ENCODE results near the gene GPR179. TPM values are rescaled to one million over a fixed set of nuclear protein-coding genes. Genes with fewer than 3 reads are reported as not detected.
A peak's percentile ranks its signal among the peaks of the same experiment; 100 is the strongest.

GPR179 gene
- total RNA-seq, 1 experiment from 2014 or later, result not detected

GRCh38 chr17:38350035-38350434 lies 6.3 kb upstream of the GPR179 start:
- Histone ChIP-seq H3T11ph (ENCODE audit: low read length) (no peak overlapping the region), H3K4me2 (ENCODE audit: insufficient read depth, insufficient read length, low read length) (no peak overlapping the region), H4K8ac (replicated peaks; ENCODE audit: insufficient read length, low read depth, low read length) (no peak overlapping the region), H3K4ac (ENCODE audit: low read depth, low read length) (no peak overlapping the region), H2BK5ac (ENCODE audit: insufficient read length, low read length) (no peak overlapping the region), H3K18ac (ENCODE audit: insufficient read length, low read depth, low read length) (no peak overlapping the region), H3K9ac (ENCODE audit: extremely low read depth, insufficient read length, low read length) (no peak overlapping the region), H3K79me1 (ENCODE audit: insufficient read depth, low read depth, low read length, poor library complexity, severe bottlenecking) (peaks cover 3% of the 10 kb centered on the region), H3K9me3 (ENCODE audit: control insufficient read depth, low read depth, low read length) (no peaks in the 10 kb centered on the region), H2BK20ac (ENCODE audit: low read depth, low read length, poor library complexity, severe bottlenecking) (no peak overlapping the region), H2BK15ac (ENCODE audit: low read depth, low read length) (no peak overlapping the region), H3K23ac (ENCODE audit: insufficient read length, low read depth, low read length) (no peak overlapping the region), H3K79me2 (ENCODE audit: insufficient read depth, low read length) (peaks cover 6% of the 10 kb centered on the region; the same call in 1 of the 2 replicates), H4K91ac (ENCODE audit: insufficient read length, low read depth, low read length) (no peak overlapping the region), H4K5ac (ENCODE audit: insufficient read length, low read depth, low read length) (no peak overlapping the region), H3K56ac (ENCODE audit: insufficient read length, low read depth, low read length) (no peak overlapping the region), H3K23me2 (ENCODE audit: insufficient read length, low read depth, low read length, poor library complexity, severe bottlenecking) (peaks cover 8% of the 10 kb centered on the region), H3K27ac (ENCODE audit: insufficient read length, low read depth, low read length) (no peak overlapping the region), H2BK120ac (ENCODE audit: low read depth, low read length, poor library complexity, severe bottlenecking) (no peak overlapping the region), H2BK12ac (ENCODE audit: insufficient read length, low read depth, low read length) (no peak overlapping the region), H2AFZ (ENCODE audit: low read length) (no peak overlapping the region), H2AK5ac (ENCODE audit: insufficient read length, low read length) (no peak overlapping the region), H3K27me3 (ENCODE audit: insufficient read depth, low read length) (no peaks in the 10 kb centered on the region), H4K20me1 (ENCODE audit: control insufficient read depth, insufficient read depth, insufficient read length) (no peaks in the 10 kb centered on the region), H3K4me1 (ENCODE audit: insufficient read depth, low read length) (peaks cover 7% of the 10 kb centered on the region; the same call in 1 of the 2 replicates), H3K14ac (ENCODE audit: insufficient read depth, low read length) (no peak overlapping the region)
- TF ChIP-seq CTCF (conservative IDR thresholded peaks at IDR 0.05), result no peak
- H3K4me1 Mint-ChIP-seq, result peaks cover 35 to 41% of the 10 kb centered on the region in 2 experiments
- H3K27ac Mint-ChIP-seq, result peak overlapping the region; percentile 42 to 86 (median 54); a peak in 5 of 7 replicates
- no peaks in the 10 kb centered on the region; a peak in 1 of 7 replicates for H3K36me3 Mint-ChIP-seq (ENCODE audit: insufficient read depth in 1 of 3, low read depth in 3 of 3)
- DNase-seq, result no peak
- no peaks in the 10 kb centered on the region for H3K27me3 Mint-ChIP-seq (ENCODE audit: low read depth)
- H3K4me3 Mint-ChIP-seq, result peak overlapping the region in 1 of 2 experiments; percentile 35; a peak in 1 of 5 replicates
- WGBS (ENCODE audit: extremely low coverage, insufficient read length, low lambda C conversion rate), result no CpG with 5 or more reads among the region's 2 CpGs
- no peaks in the 10 kb centered on the region for H3K9me3 Mint-ChIP-seq
